Calu3 (cell line): ENCODE data around the gene SPACA4. TPM values are rescaled to one million over a fixed set of nuclear protein-coding genes. Genes with fewer than 3 reads are reported as not detected.
A peak's percentile ranks its signal among the peaks of the same experiment; 100 is the strongest.

Experiments used
- BruUV-seq: library from RNA; stranded (reverse); fragments of 400-500 nt; replicated peaks from 2 replicates; lab custom pipeline; 2021; lab: Mats Ljungman, UMichigan
- CTCF ChIA-PET: fragments of 300-600 bp; sonication (Branson Sonifier 250); formaldehyde crosslinking; loops from one replicate; lab custom pipeline; 2022; ENCODE audit warnings: antibody characterized with exemption; lab: Charles Lee
- DNase-seq: peaks from one replicate; pipeline ENCODE4 v3.0.0; 2022
- H3K27ac Mint-ChIP-seq: one replicate; pipeline ENCODE4 v1.8.0; 2022; ENCODE audit warnings: mixed read lengths; ENCODE audit not compliant: unreplicated experiment
- H3K27me3 Mint-ChIP-seq: one replicate; pipeline ENCODE4 v1.8.0; 2022; ENCODE audit warnings: mixed read lengths; ENCODE audit not compliant: unreplicated experiment
- H3K36me3 Mint-ChIP-seq: one replicate; pipeline ENCODE4 v1.8.0; 2022; ENCODE audit warnings: mild to moderate bottlenecking, moderate library complexity, mixed read lengths; ENCODE audit not compliant: insufficient read depth, unreplicated experiment
- H3K4me1 Mint-ChIP-seq: one replicate; pipeline ENCODE4 v1.8.0; 2022; ENCODE audit warnings: mild to moderate bottlenecking, low read depth, mixed read lengths; ENCODE audit not compliant: unreplicated experiment
- H3K4me3 Mint-ChIP-seq: one replicate; pipeline ENCODE4 v1.8.0; 2022; ENCODE audit warnings: mild to moderate bottlenecking, low read depth, moderate library complexity, mixed read lengths; ENCODE audit not compliant: unreplicated experiment
- H3K9me3 Mint-ChIP-seq: one replicate; pipeline ENCODE4 v1.8.0; 2022; ENCODE audit warnings: low read depth, mixed read lengths; ENCODE audit not compliant: unreplicated experiment
- CTCF ChIP-seq: fragments of 200-600 bp; IDR thresholded peaks from one replicate; pipeline ENCODE4 v1.8.0; 2022; ENCODE audit warnings: antibody characterized with exemption; ENCODE audit not compliant: unreplicated experiment
- intact Hi-C: fragments of 100-400 bp; cut with micrococcal nuclease; formaldehyde crosslinking; loops from one replicate; pipeline ENCODE4 v1.10.0; 2022; ENCODE audit not compliant: unreplicated experiment
- total RNA-seq: library from RNA; stranded (reverse); gene quantifications from 2 replicates; pipeline ENCODE4 v1.2.3, GENCODE V29; 2022

Gene SPACA4
- total RNA-seq, 1 experiment from 2014 or later = not detected

- H3K9me3 Mint-ChIP-seq = no peaks in the 10 kb centered on the region
- BruUV-seq = no TSS peak
- H3K36me3 Mint-ChIP-seq = peaks cover 36% of the 10 kb centered on the region
- no peak for TF ChIP-seq CTCF
- H3K4me3 Mint-ChIP-seq = no peak overlapping the region
- peaks cover 37% of the 10 kb centered on the region for H3K4me1 Mint-ChIP-seq
- intact Hi-C loops = no loop called here
- DNase-seq = no peak
- no peaks in the 10 kb centered on the region for H3K27me3 Mint-ChIP-seq
- CTCF ChIA-PET = no interaction called here
- no peak overlapping the region for H3K27ac Mint-ChIP-seq
Observed at GRCh38 chr19:48625891-48626327, 19.4 kb downstream of the SPACA4 start.

DNA sequence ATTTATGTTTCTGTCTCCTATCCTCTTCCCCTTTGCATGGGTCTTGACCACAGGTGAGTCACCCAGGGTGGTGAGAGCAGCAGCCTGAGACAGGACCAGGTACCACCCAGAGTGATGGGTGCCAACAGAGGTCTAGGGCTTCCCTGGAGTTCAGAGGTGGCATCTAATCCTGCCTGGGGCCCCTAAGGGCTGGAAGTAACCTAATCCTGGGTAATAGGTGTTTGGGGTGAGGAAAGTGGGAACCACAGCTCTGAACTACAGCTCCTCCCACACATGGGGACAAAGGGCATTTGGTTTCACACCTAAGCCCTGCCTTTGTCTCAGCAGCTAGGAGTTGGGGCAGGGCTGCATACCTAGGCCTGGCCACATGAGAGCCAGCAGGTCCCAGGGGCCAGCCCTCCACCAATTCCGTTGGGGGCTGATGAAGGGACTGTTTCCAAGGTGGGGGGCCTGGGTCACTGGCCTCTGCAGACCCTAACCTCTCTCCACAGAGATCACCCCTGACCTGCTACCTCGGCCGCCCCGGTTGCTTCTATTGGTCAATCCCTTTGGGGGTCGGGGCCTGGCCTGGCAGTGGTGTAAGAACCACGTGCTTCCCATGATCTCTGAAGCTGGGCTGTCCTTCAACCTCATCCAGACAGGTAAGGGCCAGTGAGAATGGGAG is 20.8 kb downstream of the SPACA4 start:
- peak; percentile 60 for DNase-seq
- Mint-ChIP-seq H3K27ac (no peak overlapping the region), H3K36me3 (peaks cover 40% of the 10 kb centered on the region), H3K9me3 (no peaks in the 10 kb centered on the region), H3K4me3 (no peak overlapping the region), H3K4me1 (peaks cover 37% of the 10 kb centered on the region), H3K27me3 (no peaks in the 10 kb centered on the region)
- no TSS peak for BruUV-seq
- CTCF ChIA-PET = interaction anchor here (0.5 kb wide), 1 partner anchor 80 kb away, joined by 6 read pairs; no protein-coding TSS in a partner anchor
- TF ChIP-seq CTCF = no peak
- intact Hi-C loops = no loop called here

DNA sequence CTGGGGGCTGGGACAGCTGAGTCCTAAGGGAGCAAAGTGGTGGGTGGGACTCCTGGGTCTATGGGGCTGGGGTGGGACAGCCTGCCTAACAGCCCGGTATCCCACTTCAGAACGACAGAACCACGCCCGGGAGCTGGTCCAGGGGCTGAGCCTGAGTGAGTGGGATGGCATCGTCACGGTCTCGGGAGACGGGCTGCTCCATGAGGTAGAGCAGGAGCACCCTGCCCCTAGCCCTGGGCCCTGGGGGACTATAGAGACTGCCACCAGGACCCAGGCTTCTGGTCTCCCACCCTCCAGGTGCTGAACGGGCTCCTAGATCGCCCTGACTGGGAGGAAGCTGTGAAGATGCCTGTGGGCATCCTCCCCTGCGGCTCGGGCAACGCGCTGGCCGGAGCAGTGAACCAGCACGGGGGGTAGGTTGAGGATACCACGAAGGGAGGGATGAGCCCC is 21.3 kb downstream of the SPACA4 start:
- no peak for TF ChIP-seq CTCF
- no peak for DNase-seq
- H3K4me3 Mint-ChIP-seq = no peak overlapping the region
- CTCF ChIA-PET = no interaction called here
- peaks cover 40% of the 10 kb centered on the region for H3K36me3 Mint-ChIP-seq
- peaks cover 37% of the 10 kb centered on the region for H3K4me1 Mint-ChIP-seq
- no peaks in the 10 kb centered on the region for H3K27me3 Mint-ChIP-seq
- no peaks in the 10 kb centered on the region for H3K9me3 Mint-ChIP-seq
- H3K27ac Mint-ChIP-seq = no peak overlapping the region
- BruUV-seq = no TSS peak
- intact Hi-C loops = no loop called here

DNA sequence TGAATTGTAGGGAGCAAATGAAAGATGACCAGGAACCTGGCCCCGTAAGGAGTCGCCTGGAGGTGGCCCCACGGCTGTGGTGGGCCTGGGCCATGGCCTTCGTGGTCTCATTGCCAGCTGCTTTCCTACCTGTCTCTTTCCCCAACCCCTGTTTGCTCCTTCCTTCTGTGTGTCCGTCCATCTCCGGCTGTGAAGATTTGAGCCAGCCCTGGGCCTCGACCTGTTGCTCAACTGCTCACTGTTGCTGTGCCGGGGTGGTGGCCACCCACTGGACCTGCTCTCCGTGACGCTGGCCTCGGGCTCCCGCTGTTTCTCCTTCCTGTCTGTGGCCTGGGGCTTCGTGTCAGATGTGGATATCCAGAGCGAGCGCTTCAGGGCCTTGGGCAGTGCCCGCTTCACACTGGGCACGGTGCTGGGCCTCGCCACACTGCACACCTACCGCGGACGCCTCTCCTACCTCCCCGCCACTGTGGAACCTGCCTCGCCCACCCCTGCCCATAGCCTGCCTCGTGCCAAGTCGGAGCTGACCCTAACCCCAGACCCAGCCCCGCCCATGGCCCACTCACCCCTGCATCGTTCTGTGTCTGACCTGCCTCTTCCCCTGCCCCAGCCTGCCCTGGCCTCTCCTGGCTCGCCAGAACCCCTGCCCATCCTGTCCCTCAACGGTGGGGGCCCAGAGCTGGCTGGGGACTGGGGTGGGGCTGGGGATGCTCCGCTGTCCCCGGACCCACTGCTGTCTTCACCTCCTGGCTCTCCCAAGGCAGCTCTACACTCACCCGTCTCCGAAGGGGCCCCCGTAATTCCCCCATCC is 22.1 kb downstream of the SPACA4 start:
- H3K4me1 Mint-ChIP-seq = peaks cover 31% of the 10 kb centered on the region
- no peaks in the 10 kb centered on the region for H3K9me3 Mint-ChIP-seq
- intact Hi-C loops = no loop called here
- peak overlapping the region; percentile 15 for H3K4me3 Mint-ChIP-seq
- no peak for DNase-seq
- peaks cover 36% of the 10 kb centered on the region for H3K36me3 Mint-ChIP-seq
- CTCF ChIA-PET = no interaction called here
- H3K27me3 Mint-ChIP-seq = no peaks in the 10 kb centered on the region
- no peak for TF ChIP-seq CTCF
- H3K27ac Mint-ChIP-seq = no peak overlapping the region
- no TSS peak for BruUV-seq
